B cell (primary cell): ENCODE results near the gene TRPV4. TPM values are rescaled to one million over a fixed set of nuclear protein-coding genes. Genes with fewer than 3 reads are reported as not detected.

ENCODE experiments used
- ATAC-seq: fragments of 200-7000 bp; cut with Tn5 transposase; one replicate; pipeline ENCODE4 v1.10.0; 2021; ENCODE audit warnings: low read depth, mild to moderate bottlenecking, moderate number of reproducible peaks, moderate library complexity
- CTCF ChIA-PET: fragments of 350-600 bp; sonication (Branson Sonifier 250); formaldehyde crosslinking; loops from one replicate; lab custom pipeline; 2021; ENCODE audit warnings: antibody characterized with exemption, inconsistent platforms; lab: Charles Lee
- POLR2A ChIA-PET: fragments of 350-600 bp; sonication (Branson Sonifier 250); formaldehyde crosslinking; loops from one replicate; lab custom pipeline; 2021; ENCODE audit warnings: antibody characterized with exemption; lab: Charles Lee
- DNase-seq: peaks from one replicate; pipeline ENCODE4 v3.0.0; 2013
- H2AFZ ChIP-seq: 2 replicates; pipeline ENCODE4 v1.6.1; 2012; ENCODE audit warnings: mild to moderate bottlenecking, low read depth, low read length; ENCODE audit not compliant: insufficient read depth, poor library complexity, severe bottlenecking
- H3K27ac ChIP-seq, 2 donors: 1 replicate in 1 of 2; 2 replicates in 1 of 2; pipeline ENCODE4 v1.5.1; 2012 to 2013; ENCODE audit warnings: low read length in 2 of 2, mild to moderate bottlenecking in 2 of 2, moderate library complexity in 1 of 2
- H3K27me3 ChIP-seq, 4 experiments: fragments of 200-600 bp in 1 of 4; sonication (generic) in 1 of 4; replicated peaks in 1 of 4; 1 replicate in 2 of 4; 2 replicates in 2 of 4; pipeline versions ENCODE4 v1.6.1 to v1.7.0; 2013 to 2016; ENCODE audit warnings: low read length in 3 of 4, mild to moderate bottlenecking in 2 of 4, mixed read lengths in 1 of 4, moderate library complexity in 1 of 4; ENCODE audit not compliant: insufficient read depth in 4 of 4, control insufficient read depth in 3 of 4; ENCODE audit errors: control extremely low read depth in 1 of 4
- H3K36me3 ChIP-seq, 2 experiments: replicated peaks in 1 of 2; 1 replicate in 1 of 2; 2 replicates in 1 of 2; pipeline versions ENCODE4 v1.6.1 to v1.7.1; 2013; ENCODE audit warnings: low read length in 1 of 2; ENCODE audit not compliant: insufficient read depth in 2 of 2, control insufficient read depth in 1 of 2; ENCODE audit errors: control extremely low read depth in 1 of 2, extremely low read depth in 1 of 2
- H3K4me1 ChIP-seq, 2 donors: fragments of 200-600 bp in 1 of 2; sonication (generic) in 1 of 2; 1 replicate in 1 of 2; 2 replicates in 1 of 2; pipeline versions ENCODE4 v1.5.1 to v1.6.1; 2013 to 2017; ENCODE audit warnings: low read length in 2 of 2; ENCODE audit not compliant: control insufficient read depth in 2 of 2, insufficient read depth in 2 of 2
- H3K4me2 ChIP-seq: replicated peaks from 2 replicates; pipeline ENCODE3; 2012; ENCODE audit warnings: mild to moderate bottlenecking, low read depth, low read length; ENCODE audit not compliant: poor library complexity, severe bottlenecking
- H3K4me3 ChIP-seq, 5 experiments: fragments of 200-600 bp in 1 of 5; sonication (generic) in 1 of 5; 1 replicate in 3 of 5; 2 replicates in 2 of 5; pipeline versions ENCODE4 v1.5.1 to v1.7.0; 2011 to 2016; ENCODE audit warnings: low read length in 4 of 5, mild to moderate bottlenecking in 4 of 5, low read depth in 2 of 5, control low read depth in 1 of 5, moderate library complexity in 1 of 5; ENCODE audit not compliant: insufficient read depth in 1 of 5; ENCODE audit errors: control extremely low read depth in 1 of 5, extremely low read depth in 1 of 5
- H3K79me2 ChIP-seq: fragments of 200-600 bp; sonication (generic); one replicate; pipeline ENCODE4 v1.6.0; 2016; ENCODE audit warnings: low read length; ENCODE audit not compliant: control insufficient read depth, insufficient read depth
- H3K9ac ChIP-seq: fragments of 200-600 bp; sonication (generic); 2 replicates; pipeline ENCODE4 v1.6.1; 2017; ENCODE audit warnings: mild to moderate bottlenecking, low read length, moderate library complexity
- H3K9me3 ChIP-seq, 3 donors: one replicate each; pipeline versions ENCODE4 v1.6.1 to v1.7.1; 2013; ENCODE audit warnings: low read length in 2 of 3; ENCODE audit not compliant: control insufficient read depth in 2 of 3, insufficient read depth in 1 of 3; ENCODE audit errors: control extremely low read depth in 1 of 3
- H4K20me1 ChIP-seq: 2 replicates; pipeline ENCODE4 v1.6.0; 2012; ENCODE audit warnings: mild to moderate bottlenecking, low read length; ENCODE audit not compliant: insufficient read depth, control insufficient read depth, poor library complexity, severe bottlenecking
- H3K27ac Mint-ChIP-seq: one replicate; pipeline ENCODE4 v1.8.0; 2021; ENCODE audit warnings: mixed read lengths
- H3K27me3 Mint-ChIP-seq: one replicate; pipeline ENCODE4 v1.8.0; 2021; ENCODE audit warnings: mixed read lengths
- H3K4me1 Mint-ChIP-seq: one replicate; pipeline ENCODE4 v1.8.0; 2021; ENCODE audit warnings: mixed read lengths
- H3K4me3 Mint-ChIP-seq: one replicate; pipeline ENCODE4 v1.8.0; 2021; ENCODE audit warnings: mixed read lengths
- H3K9me3 Mint-ChIP-seq: one replicate; pipeline ENCODE4 v1.8.0; 2022; ENCODE audit warnings: mixed read lengths; ENCODE audit not compliant: insufficient read depth
- CTCF ChIP-seq: fragments of 200-600 bp; IDR thresholded peaks from one replicate; pipeline ENCODE4 v1.8.0; 2022; ENCODE audit warnings: antibody characterized with exemption, mild to moderate bottlenecking
- EZH2 ChIP-seq: IDR thresholded peaks from 2 replicates; pipeline ENCODE4 v1.6.1; 2012; ENCODE audit warnings: borderline replicate concordance, low read depth, mild to moderate bottlenecking, moderate library complexity, low read length; ENCODE audit not compliant: insufficient read depth, poor library complexity, severe bottlenecking
- WGBS: methylation state at CpG from one replicate; pipeline ENCODE4 v1.1.5; 2013; ENCODE audit warnings: missing lambda C conversion rate; ENCODE audit not compliant: insufficient coverage; 5-methylcytosine and 5-hydroxymethylcytosine counted together
- intact Hi-C: fragments of 100-400 bp; cut with micrococcal nuclease; formaldehyde crosslinking; loops from one replicate; pipeline ENCODE4 v1.10.0; 2022
- polyA plus RNA-seq: library from polyadenylated mRNA; depleted of rRNA; stranded (reverse); fragments of >200 nt; gene quantifications from 2 replicates; pipeline ENCODE4 v1.2.3, GENCODE V29; 2012
- total RNA-seq, 2 donors: library from RNA; stranded (reverse); fragments of 120-200 nt in 1 of 2; gene quantifications; 1 replicate in 1 of 2; 2 replicates in 1 of 2; pipeline versions ENCODE4 v1.2.3 to v1.2.4, GENCODE V29; 2013 to 2022

The TRPV4 gene
- total and polyA plus RNA-seq, 2 donors (not counting 1 experiment from before 2014, with no cell fraction given), result not detected

DNA sequence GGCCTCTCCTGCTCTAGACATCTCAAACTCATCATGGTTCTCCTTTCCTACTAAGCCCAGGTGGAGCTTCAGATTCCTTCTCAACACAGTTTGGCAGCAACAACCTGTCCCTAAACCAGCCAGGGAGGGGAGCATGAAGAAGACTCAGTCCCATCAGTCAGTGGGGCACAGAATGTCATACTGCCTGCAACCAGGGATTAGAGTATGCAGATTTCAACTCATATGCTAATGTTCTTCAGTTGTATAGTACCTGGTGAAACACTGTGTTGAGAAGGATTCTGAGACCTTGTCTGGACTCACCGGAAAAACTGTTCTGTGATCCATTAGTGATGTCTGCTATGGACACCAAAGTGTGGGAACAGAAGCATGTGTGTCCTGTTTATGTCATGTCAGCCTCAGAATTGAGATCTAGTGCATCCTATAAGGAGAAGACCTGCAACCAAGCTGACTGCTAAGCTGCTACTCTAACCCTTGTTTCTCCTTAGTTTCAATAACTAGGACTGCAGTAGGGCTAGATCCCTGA lies 43.6 kb downstream of the TRPV4 start:
- CTCF ChIA-PET, result no interaction called here

DNA sequence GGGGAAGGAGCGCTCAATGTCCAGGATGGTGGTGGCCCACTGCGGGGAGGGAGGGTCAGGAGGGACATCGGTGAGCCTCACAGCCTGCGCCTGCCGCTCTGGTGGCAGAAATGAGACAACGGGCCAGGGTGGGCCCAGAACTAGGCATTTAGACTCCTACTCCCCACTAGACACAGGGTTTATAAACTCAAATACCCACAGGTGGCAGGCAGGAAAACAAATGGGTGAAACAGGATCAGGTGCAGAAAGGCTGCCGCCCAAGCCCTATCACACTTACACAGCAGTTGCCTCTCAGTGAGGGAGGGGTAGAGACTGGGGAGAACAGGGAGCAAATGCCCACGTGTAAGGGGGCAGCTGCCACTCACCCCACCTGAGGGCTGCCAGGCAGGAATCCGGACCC lies 46.4 kb downstream of the TRPV4 start:
- DNase-seq, result no peak
- Mint-ChIP-seq H3K4me1 (no peaks in the 10 kb centered on the region), H3K4me3 (no peak overlapping the region), H3K27ac (no peak overlapping the region), H3K9me3 (no peaks in the 10 kb centered on the region), H3K27me3 (peaks cover 17% of the 10 kb centered on the region)
- WGBS, result 83% methylated on average over 6 of the region's 9 CpGs
- no peak for ATAC-seq
- POLR2A ChIA-PET, result no interaction called here
- H2AFZ ChIP-seq, result no peak overlapping the region
- H3K27ac ChIP-seq, result no peak overlapping the region
- H3K4me1 ChIP-seq, result no peaks in the 10 kb centered on the region
- CTCF ChIA-PET, result no interaction called here
- peaks cover 0 to 4% (median 0%) of the 10 kb centered on the region in 3 donors for H3K9me3 ChIP-seq
- intact Hi-C loops, result no loop called here
- H3K27me3 ChIP-seq, result peaks cover 0 to 5% (median 0%) of the 10 kb centered on the region in 4 experiments
- no peaks in the 10 kb centered on the region for H4K20me1 ChIP-seq
- H3K4me2 ChIP-seq, result no peak overlapping the region
- no peaks in the 10 kb centered on the region for H3K79me2 ChIP-seq
- no peak overlapping the region for H3K9ac ChIP-seq
- TF ChIP-seq CTCF (no peak), EZH2 (no peak)
- no peak overlapping the region for H3K4me3 ChIP-seq
- H3K36me3 ChIP-seq, result no peaks in the 10 kb centered on the region

More for the DNA sequence above, 43.6 kb downstream of the TRPV4 start:
- Mint-ChIP-seq H3K4me1 (no peaks in the 10 kb centered on the region), H3K27ac (no peak overlapping the region), H3K9me3 (no peaks in the 10 kb centered on the region), H3K4me3 (no peak overlapping the region), H3K27me3 (peaks cover 30% of the 10 kb centered on the region)
- H3K27ac ChIP-seq, result no peak overlapping the region
- ATAC-seq (no peak), DNase-seq (no peak)
- H3K4me2 ChIP-seq, result no peak overlapping the region
- H3K4me3 ChIP-seq, result no peak overlapping the region
- H3K9ac ChIP-seq, result no peak overlapping the region
- no peaks in the 10 kb centered on the region for H4K20me1 ChIP-seq
- H3K9me3 ChIP-seq, result no peaks in the 10 kb centered on the region
- H3K36me3 ChIP-seq, result no peaks in the 10 kb centered on the region
- TF ChIP-seq EZH2, result no peak
- no peak for TF ChIP-seq CTCF
- POLR2A ChIA-PET, result no interaction called here
- peaks cover 0 to 5% (median 0%) of the 10 kb centered on the region in 4 experiments for H3K27me3 ChIP-seq
- no peaks in the 10 kb centered on the region for H3K79me2 ChIP-seq
- intact Hi-C loops, result no loop called here
- H2AFZ ChIP-seq, result no peak overlapping the region
- WGBS, result 86% methylated on average over 1 of the region's 1 CpG
- H3K4me1 ChIP-seq, result no peaks in the 10 kb centered on the region
